ENCODE data around the gene HIC1.

Gene HIC1

DNA sequence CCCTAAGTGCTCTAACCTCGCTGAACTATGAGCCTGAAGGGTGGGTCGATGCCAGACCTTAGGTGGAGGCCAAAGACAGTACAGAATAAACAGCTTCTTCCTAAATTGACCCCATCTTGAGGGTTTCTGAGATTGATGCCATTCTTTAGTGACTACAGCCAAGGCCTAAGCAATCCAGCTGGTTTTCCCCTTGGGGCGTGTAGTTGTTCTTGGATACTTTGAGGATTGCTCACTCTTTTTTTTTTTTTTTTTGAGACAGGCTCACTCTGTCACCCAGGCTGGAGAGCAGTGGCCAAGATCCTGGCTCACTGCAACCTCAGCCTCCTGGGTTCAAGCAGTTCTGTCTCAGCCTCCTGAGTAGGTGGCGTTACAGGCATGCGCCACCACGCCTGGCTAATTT, 11.1 kb upstream of the HIC1 start:
- DNase-seq (ENCODE audit: low read depth, low spot score), result no peak

DNA sequence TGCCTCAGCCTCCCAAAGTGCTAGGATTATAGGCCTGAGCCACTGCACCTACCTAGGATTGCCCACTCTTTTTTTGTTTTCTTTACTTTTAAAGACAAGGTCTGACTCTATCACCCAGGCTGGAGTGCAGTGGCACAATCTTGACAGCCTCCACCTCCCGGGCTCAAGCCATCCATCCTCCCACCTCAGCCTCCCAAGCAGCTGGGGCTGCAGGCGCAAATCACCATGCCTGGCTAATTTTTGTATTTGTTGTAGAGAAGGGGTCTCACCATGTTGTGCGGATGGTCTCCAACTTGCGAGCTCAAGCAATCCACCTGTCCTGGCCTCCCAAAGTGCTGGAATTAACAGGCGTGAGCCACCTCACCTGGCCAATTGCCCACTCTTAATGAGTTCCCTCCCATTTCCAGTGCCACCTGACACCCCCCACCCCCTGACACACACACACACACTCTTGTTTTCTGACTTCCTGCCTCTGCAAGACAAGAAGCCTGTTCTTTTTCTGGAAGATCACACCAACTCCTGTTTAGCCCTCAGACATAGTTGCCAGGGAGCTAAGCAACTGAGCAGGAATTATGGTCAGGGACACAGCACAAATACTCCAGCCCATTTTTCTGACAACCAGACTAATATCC, 10.5 kb upstream of the HIC1 start:
- DNase-seq (ENCODE audit: low read depth, low spot score), result no peak

DNA sequence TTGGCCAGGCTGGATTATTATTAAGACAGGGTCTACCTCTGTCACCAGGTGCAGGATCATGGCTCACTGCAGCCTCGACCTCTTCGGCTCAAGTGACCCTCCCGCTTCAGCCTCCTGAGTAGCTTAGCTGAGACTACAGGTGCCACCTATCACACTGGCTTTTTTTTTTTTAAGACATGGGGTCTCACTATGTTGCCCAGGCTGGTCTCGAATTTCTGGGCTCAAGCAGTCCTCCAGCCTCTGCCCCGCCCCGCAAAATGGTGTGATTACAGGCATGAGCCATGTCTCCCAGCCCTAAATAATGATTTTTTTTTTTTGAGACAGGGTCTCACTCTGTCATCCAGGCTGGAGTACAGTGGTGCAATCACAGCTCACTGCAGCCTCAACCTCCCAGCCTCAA, 7.3 kb upstream of the HIC1 start:
- DNase-seq (ENCODE audit: low read depth, low spot score), result no peak

GRCh38 chr17:2048805-2049204, 6.1 kb upstream of the HIC1 start:
- DNase-seq (ENCODE audit: low read depth, low spot score), result no peak

- DNase-seq (ENCODE audit: low read depth, low spot score), result no peak
Observed at GRCh38 chr17:2049333-2050299, 5.3 kb upstream of the HIC1 start.

GRCh38 chr17:2050300-2051060, 4.4 kb upstream of the HIC1 start:
- DNase-seq (ENCODE audit: low read depth, low spot score), result no peak

DNA sequence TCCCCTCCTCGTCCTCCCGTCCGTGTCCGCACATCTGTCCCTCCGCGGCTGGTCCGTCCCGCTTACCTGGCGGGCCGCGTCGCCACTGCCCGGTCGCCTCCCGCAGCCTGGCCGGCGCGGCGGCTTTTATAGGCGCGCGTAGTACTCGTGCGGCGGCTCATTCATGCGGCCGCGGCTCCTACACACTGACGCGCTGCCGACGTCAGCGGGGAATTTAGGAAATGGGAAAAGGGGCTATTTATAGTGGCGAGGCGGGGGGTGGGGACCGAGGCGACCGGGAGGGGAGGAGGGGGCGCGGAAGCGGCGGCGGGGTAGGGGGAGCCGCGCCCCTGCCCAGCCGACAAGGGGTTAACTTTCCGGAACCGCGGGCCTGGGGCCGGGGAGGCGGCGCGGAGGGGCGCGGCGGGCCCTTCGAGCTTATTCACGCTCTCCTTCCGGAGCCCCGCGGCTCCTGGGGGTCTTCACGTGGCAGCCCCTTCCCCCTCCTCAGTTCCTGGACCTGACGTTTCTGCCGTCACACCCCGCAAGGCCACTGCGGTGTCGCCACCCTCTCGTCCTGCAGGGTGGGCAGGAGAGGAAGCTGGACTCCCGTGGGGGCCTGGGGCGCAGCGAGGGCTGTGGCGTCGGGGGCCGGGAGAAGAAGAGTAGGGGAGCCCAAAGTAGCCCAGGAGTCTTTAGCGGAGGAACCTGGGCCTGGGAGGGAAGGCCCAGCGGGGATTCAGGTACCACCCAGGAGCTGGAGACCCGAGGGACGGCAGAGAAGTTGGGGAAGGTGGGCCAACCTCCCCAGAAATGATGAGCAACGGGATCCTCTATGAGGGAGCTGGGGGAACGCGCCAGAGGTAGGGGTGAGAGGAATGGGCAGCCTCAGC, 3.6 kb upstream of the HIC1 start:
- DNase-seq (ENCODE audit: low read depth, low spot score), result no peak

- DNase-seq (ENCODE audit: low read depth, low spot score), result no peak
Observed at GRCh38 chr17:2051933-2052559, 2.9 kb upstream of the HIC1 start.

DNA sequence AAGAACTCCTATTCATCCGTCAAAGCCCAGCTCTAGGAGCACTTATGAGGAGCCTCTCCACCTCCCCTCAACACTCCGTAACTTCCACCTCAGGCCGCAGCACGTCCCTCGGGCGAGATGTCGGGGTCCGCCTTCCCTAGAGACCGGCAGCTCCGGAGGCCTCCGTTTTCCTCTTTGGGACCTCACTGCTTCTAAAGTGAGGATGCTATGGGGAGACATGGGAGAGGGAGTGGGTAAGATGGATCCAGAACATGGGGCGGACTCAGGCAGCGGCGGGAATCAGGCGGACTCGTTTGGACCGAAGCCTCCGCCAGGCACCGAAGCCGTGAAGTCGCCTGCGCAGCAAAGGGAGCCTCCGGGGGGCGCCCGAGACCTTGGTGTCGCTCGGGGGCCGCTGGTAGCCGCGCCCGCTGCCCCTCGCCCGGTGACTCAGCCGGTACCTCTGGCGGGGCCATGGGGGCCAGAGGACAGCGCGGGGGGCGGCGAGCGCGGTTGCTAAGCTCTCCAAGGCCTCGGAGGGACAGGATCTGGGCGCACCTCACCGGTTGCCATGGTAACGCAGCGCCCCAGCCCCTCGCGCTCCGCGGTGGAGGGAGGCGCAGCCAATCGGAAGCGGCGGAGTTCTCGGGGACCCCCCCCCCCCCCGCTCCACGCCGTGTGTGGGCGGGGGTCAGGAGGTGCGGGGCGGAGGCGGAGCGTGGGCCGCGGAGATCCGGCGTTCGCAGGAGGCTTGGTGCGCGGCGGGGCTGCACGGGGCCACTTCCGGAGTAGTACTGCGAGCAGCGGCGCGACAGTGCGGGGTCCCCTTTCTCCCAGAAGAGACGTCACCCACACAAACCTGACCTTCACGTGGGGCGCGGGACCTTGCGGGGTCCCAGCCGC, 1.3 kb upstream of the HIC1 start:
- DNase-seq (ENCODE audit: low read depth, low spot score), result no peak

GRCh38 chr17:2054262-2054511, 716 bp upstream of the HIC1 start:
- DNase-seq (ENCODE audit: low read depth, low spot score), result no peak

GRCh38 chr17:2055292-2056205, 646 bp downstream of the HIC1 start:
- DNase-seq (ENCODE audit: low read depth, low spot score), result no peak

DNA sequence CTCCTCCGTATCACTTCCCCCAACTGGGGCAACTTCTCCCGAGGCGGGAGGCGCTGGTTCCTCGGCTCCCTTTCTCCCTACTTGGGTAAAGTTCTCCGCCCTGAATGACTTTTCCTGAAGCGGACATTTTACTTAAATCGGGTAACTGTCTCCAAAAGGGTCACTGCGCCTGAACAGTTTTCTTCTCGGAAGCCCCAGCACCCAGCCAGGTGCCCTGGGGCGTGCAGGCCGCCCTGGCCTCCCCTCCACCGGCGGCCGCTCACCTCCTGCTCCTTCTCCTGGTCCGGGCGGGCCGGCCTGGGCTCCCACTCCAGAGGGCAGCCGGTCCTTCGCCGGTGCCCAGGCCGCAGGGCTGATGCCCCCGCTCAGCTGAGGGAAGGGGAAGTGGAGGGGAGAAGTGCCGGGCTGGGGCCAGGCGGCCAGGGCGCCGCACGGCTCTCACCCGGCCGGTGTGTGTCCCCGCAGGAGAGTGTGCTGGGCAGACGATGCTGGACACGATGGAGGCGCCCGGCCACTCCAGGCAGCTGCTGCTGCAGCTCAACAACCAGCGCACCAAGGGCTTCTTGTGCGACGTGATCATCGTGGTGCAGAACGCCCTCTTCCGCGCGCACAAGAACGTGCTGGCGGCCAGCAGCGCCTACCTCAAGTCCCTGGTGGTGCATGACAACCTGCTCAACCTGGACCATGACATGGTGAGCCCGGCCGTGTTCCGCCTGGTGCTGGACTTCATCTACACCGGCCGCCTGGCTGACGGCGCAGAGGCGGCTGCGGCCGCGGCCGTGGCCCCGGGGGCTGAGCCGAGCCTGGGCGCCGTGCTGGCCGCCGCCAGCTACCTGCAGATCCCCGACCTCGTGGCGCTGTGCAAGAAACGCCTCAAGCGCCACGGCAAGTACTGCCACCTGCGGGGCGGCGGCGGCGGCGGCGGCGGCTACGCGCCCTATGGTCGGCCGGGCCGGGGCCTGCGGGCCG, 1.6 kb downstream of the HIC1 start:
- DNase-seq (ENCODE audit: low read depth, low spot score), result no peak

GRCh38 chr17:2057175-2057759, 2.4 kb downstream of the HIC1 start:
- no peak for DNase-seq (ENCODE audit: low read depth, low spot score)

DNA sequence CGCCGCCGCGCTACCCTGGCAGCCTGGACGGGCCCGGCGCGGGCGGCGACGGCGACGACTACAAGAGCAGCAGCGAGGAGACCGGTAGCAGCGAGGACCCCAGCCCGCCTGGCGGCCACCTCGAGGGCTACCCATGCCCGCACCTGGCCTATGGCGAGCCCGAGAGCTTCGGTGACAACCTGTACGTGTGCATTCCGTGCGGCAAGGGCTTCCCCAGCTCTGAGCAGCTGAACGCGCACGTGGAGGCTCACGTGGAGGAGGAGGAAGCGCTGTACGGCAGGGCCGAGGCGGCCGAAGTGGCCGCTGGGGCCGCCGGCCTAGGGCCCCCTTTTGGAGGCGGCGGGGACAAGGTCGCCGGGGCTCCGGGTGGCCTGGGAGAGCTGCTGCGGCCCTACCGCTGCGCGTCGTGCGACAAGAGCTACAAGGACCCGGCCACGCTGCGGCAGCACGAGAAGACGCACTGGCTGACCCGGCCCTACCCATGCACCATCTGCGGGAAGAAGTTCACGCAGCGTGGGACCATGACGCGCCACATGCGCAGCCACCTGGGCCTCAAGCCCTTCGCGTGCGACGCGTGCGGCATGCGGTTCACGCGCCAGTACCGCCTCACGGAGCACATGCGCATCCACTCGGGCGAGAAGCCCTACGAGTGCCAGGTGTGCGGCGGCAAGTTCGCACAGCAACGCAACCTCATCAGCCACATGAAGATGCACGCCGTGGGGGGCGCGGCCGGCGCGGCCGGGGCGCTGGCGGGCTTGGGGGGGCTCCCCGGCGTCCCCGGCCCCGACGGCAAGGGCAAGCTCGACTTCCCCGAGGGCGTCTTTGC, 3.1 kb downstream of the HIC1 start:
- no peak for DNase-seq (ENCODE audit: low read depth, low spot score)

- DNase-seq (ENCODE audit: low read depth, low spot score), result no peak
Observed at GRCh38 chr17:2058586-2059546, 4.0 kb downstream of the HIC1 start.

Data from iPS DF 19.7 (cell line).